ENCODE results near the gene KCNAB2. TPM values are rescaled to one million over a fixed set of nuclear protein-coding genes. Genes with fewer than 3 reads are reported as not detected.

Gene KCNAB2
- total RNA-seq, 2 donors from 2014 or later, result 9.3 to 14.3 TPM

GRCh38 chr1:6098303-6099215 is 52.9 kb downstream of the KCNAB2 start:
- H3K27me3 ChIP-seq, result no peaks in the 10 kb centered on the region
- H3K9me3 ChIP-seq, result no peaks in the 10 kb centered on the region
- DNase-seq (ENCODE audit: low spot score), result no peak
- H3K4me1 ChIP-seq, result no peaks in the 10 kb centered on the region
- H3K36me3 ChIP-seq, result no peaks in the 10 kb centered on the region
- H3K4me3 ChIP-seq, result no peak overlapping the region
- TF ChIP-seq CTCF (IDR thresholded peaks at IDR 0.05), result no peak
- no peak overlapping the region for H3K27ac ChIP-seq

- DNase-seq (ENCODE audit: low spot score), result no peak
Measured at GRCh38 chr1:6099297-6099696, 53.6 kb downstream of the KCNAB2 start.

GRCh38 chr1:6099787-6100765 is 54.4 kb downstream of the KCNAB2 start:
- no peak for DNase-seq (ENCODE audit: low spot score)
- Histone ChIP-seq H3K36me3 (no peaks in the 10 kb centered on the region), H3K4me1 (no peaks in the 10 kb centered on the region), H3K4me3 (no peak overlapping the region), H3K27ac (no peak overlapping the region), H3K9me3 (no peaks in the 10 kb centered on the region), H3K27me3 (no peaks in the 10 kb centered on the region)
- peak in 1 of 2 donors; percentile 16 for TF ChIP-seq CTCF (IDR thresholded peaks at IDR 0.05)

More at GRCh38 chr1:6099297-6099696, 53.6 kb downstream of the KCNAB2 start:
- TF ChIP-seq CTCF (IDR thresholded peaks at IDR 0.05), result no peak
- H3K36me3 ChIP-seq, result no peaks in the 10 kb centered on the region
- no peaks in the 10 kb centered on the region for H3K4me1 ChIP-seq
- no peaks in the 10 kb centered on the region for H3K9me3 ChIP-seq
- no peak overlapping the region for H3K4me3 ChIP-seq
- H3K27me3 ChIP-seq, result no peaks in the 10 kb centered on the region
- no peak overlapping the region for H3K27ac ChIP-seq

GRCh38 chr1:6100861-6101783 is 55.4 kb downstream of the KCNAB2 start:
- no peak overlapping the region for H3K4me3 ChIP-seq
- no peak for DNase-seq (ENCODE audit: low spot score)
- no peak for TF ChIP-seq CTCF (IDR thresholded peaks at IDR 0.05)
- H3K27me3 ChIP-seq, result no peaks in the 10 kb centered on the region
- H3K36me3 ChIP-seq, result no peaks in the 10 kb centered on the region
- no peaks in the 10 kb centered on the region for H3K4me1 ChIP-seq
- no peak overlapping the region for H3K27ac ChIP-seq
- H3K9me3 ChIP-seq, result no peaks in the 10 kb centered on the region
